H9 (cell line): ENCODE results near the gene SLC2A5. TPM values are rescaled to one million over a fixed set of nuclear protein-coding genes. Genes with fewer than 3 reads are reported as not detected.
A peak's percentile ranks its signal among the peaks of the same experiment; 100 is the strongest.

Experiments used
- DNase-seq: peaks from one replicate; pipeline ENCODE4 v3.0.0-alpha.2; 2017
- H2AFZ ChIP-seq: one replicate; pipeline ENCODE4 v1.6.1; 2013; ENCODE audit warnings: mild to moderate bottlenecking, low read length, control low read depth, moderate library complexity
- H2AK5ac ChIP-seq: 2 replicates; pipeline ENCODE4 v1.6.1; 2013; ENCODE audit warnings: low read length, control low read depth, mixed read lengths; ENCODE audit not compliant: insufficient read length
- H2BK120ac ChIP-seq: one replicate; pipeline ENCODE4 v1.6.1; 2013; ENCODE audit warnings: low read depth, mild to moderate bottlenecking, low read length, control low read depth, inconsistent platforms; ENCODE audit not compliant: poor library complexity, severe bottlenecking
- H2BK12ac ChIP-seq: 2 replicates; pipeline ENCODE4 v1.6.1; 2013; ENCODE audit warnings: low read length, control low read depth, mixed read lengths, low read depth; ENCODE audit not compliant: insufficient read length
- H2BK15ac ChIP-seq: 2 replicates; pipeline ENCODE4 v1.6.1; 2013; ENCODE audit warnings: low read depth, low read length, control low read depth
- H2BK20ac ChIP-seq: one replicate; pipeline ENCODE4 v1.6.1; 2013; ENCODE audit warnings: low read depth, mild to moderate bottlenecking, low read length, control low read depth, inconsistent platforms; ENCODE audit not compliant: poor library complexity, severe bottlenecking
- H2BK5ac ChIP-seq: 2 replicates; pipeline ENCODE4 v1.6.1; 2013; ENCODE audit warnings: low read length, control low read depth, mixed read lengths; ENCODE audit not compliant: insufficient read length
- H3K14ac ChIP-seq: 2 replicates; pipeline ENCODE4 v1.6.1; 2013; ENCODE audit warnings: low read length, control low read depth; ENCODE audit not compliant: insufficient read depth
- H3K18ac ChIP-seq: 2 replicates; pipeline ENCODE4 v1.6.1; 2013; ENCODE audit warnings: low read depth, mild to moderate bottlenecking, mixed read lengths, low read length, control low read depth; ENCODE audit not compliant: insufficient read length
- H3K23ac ChIP-seq: 2 replicates; pipeline ENCODE4 v1.6.1; 2013; ENCODE audit warnings: low read length, control low read depth, mixed read lengths, low read depth; ENCODE audit not compliant: insufficient read length
- H3K23me2 ChIP-seq: 2 replicates; pipeline ENCODE4 v1.6.1; 2013; ENCODE audit warnings: low read depth, mild to moderate bottlenecking, mixed read lengths, low read length, control low read depth; ENCODE audit not compliant: insufficient read length, poor library complexity, severe bottlenecking
- H3K27ac ChIP-seq: 2 replicates; pipeline ENCODE4 v1.5.1; 2013; ENCODE audit warnings: low read length, control low read depth, mixed read lengths, low read depth; ENCODE audit not compliant: insufficient read length
- H3K27me3 ChIP-seq: 2 replicates; pipeline ENCODE4 v1.6.1; 2013; ENCODE audit warnings: low read length, control low read depth, inconsistent platforms; ENCODE audit not compliant: insufficient read depth
- H3K4ac ChIP-seq: 2 replicates; pipeline ENCODE4 v1.6.1; 2013; ENCODE audit warnings: low read depth, mild to moderate bottlenecking, control low read depth, inconsistent platforms, low read length, moderate library complexity
- H3K4me1 ChIP-seq: 2 replicates; pipeline ENCODE4 v1.6.1; 2013; ENCODE audit warnings: low read length, control low read depth, inconsistent platforms; ENCODE audit not compliant: insufficient read depth
- H3K4me2 ChIP-seq: 2 replicates; pipeline ENCODE4 v1.6.1; 2013; ENCODE audit warnings: low read length, control low read depth, mixed read lengths; ENCODE audit not compliant: insufficient read length, insufficient read depth
- H3K56ac ChIP-seq: 2 replicates; pipeline ENCODE4 v1.6.1; 2013; ENCODE audit warnings: low read depth, mild to moderate bottlenecking, mixed read lengths, low read length, control low read depth; ENCODE audit not compliant: insufficient read length
- H3K79me1 ChIP-seq: 2 replicates; pipeline ENCODE4 v1.6.1; 2013; ENCODE audit warnings: low read depth, mild to moderate bottlenecking, moderate library complexity, low read length, control low read depth, inconsistent platforms; ENCODE audit not compliant: insufficient read depth, poor library complexity, severe bottlenecking
- H3K79me2 ChIP-seq: 2 replicates; pipeline ENCODE4 v1.6.1; 2013; ENCODE audit warnings: low read length, control low read depth, inconsistent platforms; ENCODE audit not compliant: insufficient read depth
- H3K9ac ChIP-seq: 2 replicates; pipeline ENCODE4 v1.6.1; 2013; ENCODE audit warnings: low read length, control low read depth, mixed read lengths; ENCODE audit not compliant: insufficient read length; ENCODE audit errors: extremely low read depth
- H3K9me3 ChIP-seq: one replicate; pipeline ENCODE4 v1.6.1; 2013; ENCODE audit warnings: low read depth, low read length, inconsistent platforms; ENCODE audit not compliant: control insufficient read depth
- H3T11ph ChIP-seq: one replicate; pipeline ENCODE4 v1.6.1; 2013; ENCODE audit warnings: mild to moderate bottlenecking, low read length, control low read depth, inconsistent platforms
- H4K20me1 ChIP-seq: one replicate; pipeline ENCODE4 v1.6.1; 2013; ENCODE audit not compliant: control insufficient read depth, insufficient read length, insufficient read depth
- H4K5ac ChIP-seq: 2 replicates; pipeline ENCODE4 v1.6.1; 2013; ENCODE audit warnings: low read depth, mild to moderate bottlenecking, mixed read lengths, low read length, control low read depth; ENCODE audit not compliant: insufficient read length
- H4K8ac ChIP-seq: replicated peaks from 2 replicates; pipeline ENCODE4 v1.6.1; 2013; ENCODE audit warnings: low read length, control low read depth, mixed read lengths, low read depth; ENCODE audit not compliant: insufficient read length
- H4K91ac ChIP-seq: 2 replicates; pipeline ENCODE4 v1.6.1; 2013; ENCODE audit warnings: low read depth, mild to moderate bottlenecking, moderate library complexity, mixed read lengths, low read length, control low read depth; ENCODE audit not compliant: insufficient read length
- H3K27ac Mint-ChIP-seq, 3 experiments: 2 replicates in 2 of 3; 3 replicates in 1 of 3; pipeline ENCODE4 v1.8.0; 2020 to 2021; ENCODE audit warnings: mixed read lengths in 3 of 3, mild to moderate bottlenecking in 1 of 3, moderate library complexity in 1 of 3
- H3K27me3 Mint-ChIP-seq: 2 replicates; pipeline ENCODE4 v1.8.0; 2021; ENCODE audit warnings: low read depth, mild to moderate bottlenecking, moderate library complexity, mixed read lengths
- H3K36me3 Mint-ChIP-seq, 3 experiments: 2 replicates in 2 of 3; 3 replicates in 1 of 3; pipeline ENCODE4 v1.8.0; 2020 to 2021; ENCODE audit warnings: low read depth in 3 of 3, mixed read lengths in 3 of 3; ENCODE audit not compliant: insufficient read depth in 1 of 3
- H3K4me1 Mint-ChIP-seq, 2 experiments: 2 replicates each; pipeline ENCODE4 v1.8.0; 2020; ENCODE audit warnings: mixed read lengths in 2 of 2
- H3K4me3 Mint-ChIP-seq, 2 experiments: 2 replicates in 1 of 2; 3 replicates in 1 of 2; pipeline ENCODE4 v1.8.0; 2020 to 2021; ENCODE audit warnings: mild to moderate bottlenecking in 2 of 2, mixed read lengths in 2 of 2, moderate library complexity in 1 of 2
- H3K9me3 Mint-ChIP-seq, 2 experiments: 2 replicates in 1 of 2; 3 replicates in 1 of 2; pipeline ENCODE4 v1.8.0; 2020; ENCODE audit warnings: mild to moderate bottlenecking in 2 of 2, mixed read lengths in 2 of 2, moderate library complexity in 1 of 2
- WGBS: extraction: QIAGEN DNeasy Blood & Tissue Kit; methylation state at CpG from one replicate; pipeline ENCODE4 v1.1.7; 2013; ENCODE audit warnings: missing lambda C conversion rate, low lambda C conversion rate, mixed read lengths; ENCODE audit not compliant: insufficient read length; ENCODE audit errors: extremely low coverage; 5-methylcytosine and 5-hydroxymethylcytosine counted together
- total RNA-seq: library from RNA; stranded (reverse); gene quantifications from 2 replicates; pipeline ENCODE4 v1.2.1, GENCODE V29; 2021
- TF ChIP-seq, protein P1 (sequence below): fragments of 200-600 bp; sonication (generic); conservative IDR thresholded peaks from 3 replicates; pipeline ENCODE4 v1.8.0; 2021; ENCODE audit warnings: antibody characterized with exemption, mild to moderate bottlenecking

The SLC2A5 gene
- total RNA-seq, 1 experiment from 2014 or later, result not detected

DNA sequence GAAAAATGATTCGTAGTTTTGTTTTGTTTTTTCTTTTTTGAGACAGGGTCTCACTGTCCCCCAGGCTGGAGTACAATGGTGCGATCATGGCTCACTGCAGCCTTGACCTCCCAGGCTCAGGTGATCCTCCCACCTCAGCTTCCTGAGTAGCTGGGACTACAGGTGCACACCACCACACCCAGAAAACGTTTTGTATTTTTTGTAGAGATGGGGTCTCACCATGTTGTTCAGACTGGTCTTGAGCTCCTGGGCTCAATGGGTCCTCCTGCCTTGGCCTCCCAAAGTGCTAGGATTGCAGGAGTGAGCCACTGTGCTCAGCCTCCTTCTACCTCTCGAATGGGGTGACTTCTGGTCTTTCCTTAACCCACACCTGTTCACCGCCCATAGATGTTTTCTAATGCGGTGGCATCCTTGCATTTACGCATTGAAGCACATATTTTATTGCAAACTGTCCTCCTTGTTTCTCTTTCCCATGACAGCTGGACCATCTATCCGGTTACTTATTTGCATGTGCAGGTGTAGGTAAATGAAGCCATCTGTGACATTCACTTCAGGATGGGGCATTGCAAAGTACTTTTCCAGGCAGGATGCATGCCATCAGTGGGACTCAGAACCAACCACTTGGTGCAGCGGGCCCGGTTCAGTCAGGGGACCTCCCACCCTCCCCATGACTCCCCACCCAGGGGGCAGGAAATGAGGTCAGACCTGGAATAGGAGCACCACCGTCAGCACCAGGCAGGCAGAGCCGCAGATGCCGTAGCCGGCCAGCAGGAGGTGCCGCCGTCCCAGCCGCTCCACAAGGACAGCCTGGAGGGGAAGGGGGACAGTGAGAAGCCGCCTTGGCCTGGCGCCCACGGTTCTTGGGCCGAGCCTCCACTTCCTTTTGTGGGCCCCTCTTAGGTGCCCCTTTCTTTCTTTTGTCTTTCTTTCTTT, 59.7 kb downstream of the SLC2A5 start:
- Histone ChIP-seq H2BK120ac (no peak overlapping the region), H3K9ac (no peak overlapping the region), H2BK15ac (no peak overlapping the region), H3K4ac (no peak overlapping the region), H3T11ph (no peak overlapping the region), H3K27ac (no peak overlapping the region), H3K79me2 (no peaks in the 10 kb centered on the region), H3K14ac (no peak overlapping the region), H2BK5ac (no peak overlapping the region), H2AFZ (no peak overlapping the region), H3K56ac (no peak overlapping the region), H3K18ac (no peak overlapping the region), H3K9me3 (no peaks in the 10 kb centered on the region), H3K4me1 (no peaks in the 10 kb centered on the region), H4K91ac (no peak overlapping the region), H4K5ac (no peak overlapping the region), H3K23me2 (no peaks in the 10 kb centered on the region), H2AK5ac (no peak overlapping the region), H3K23ac (no peak overlapping the region), H4K20me1 (no peaks in the 10 kb centered on the region), H2BK20ac (no peak overlapping the region), H4K8ac (no peak overlapping the region), H3K4me2 (no peak overlapping the region), H3K27me3 (no peaks in the 10 kb centered on the region), H2BK12ac (no peak overlapping the region), H3K79me1 (no peaks in the 10 kb centered on the region)
- peak; percentile 92 for DNase-seq
- Mint-ChIP-seq H3K36me3 (no peaks in the 10 kb centered on the region), H3K27me3 (peaks cover 2% of the 10 kb centered on the region), H3K4me1 (peaks cover 6 to 10% of the 10 kb centered on the region in 2 experiments; a peak in 3 of 4 replicates), H3K27ac (peak overlapping the region; percentile 45 to 99 (median 89); a peak in 5 of 7 replicates), H3K9me3 (no peaks in the 10 kb centered on the region; a peak in 1 of 5 replicates), H3K4me3 (no peak overlapping the region)
- TF ChIP-seq, protein P1, sequence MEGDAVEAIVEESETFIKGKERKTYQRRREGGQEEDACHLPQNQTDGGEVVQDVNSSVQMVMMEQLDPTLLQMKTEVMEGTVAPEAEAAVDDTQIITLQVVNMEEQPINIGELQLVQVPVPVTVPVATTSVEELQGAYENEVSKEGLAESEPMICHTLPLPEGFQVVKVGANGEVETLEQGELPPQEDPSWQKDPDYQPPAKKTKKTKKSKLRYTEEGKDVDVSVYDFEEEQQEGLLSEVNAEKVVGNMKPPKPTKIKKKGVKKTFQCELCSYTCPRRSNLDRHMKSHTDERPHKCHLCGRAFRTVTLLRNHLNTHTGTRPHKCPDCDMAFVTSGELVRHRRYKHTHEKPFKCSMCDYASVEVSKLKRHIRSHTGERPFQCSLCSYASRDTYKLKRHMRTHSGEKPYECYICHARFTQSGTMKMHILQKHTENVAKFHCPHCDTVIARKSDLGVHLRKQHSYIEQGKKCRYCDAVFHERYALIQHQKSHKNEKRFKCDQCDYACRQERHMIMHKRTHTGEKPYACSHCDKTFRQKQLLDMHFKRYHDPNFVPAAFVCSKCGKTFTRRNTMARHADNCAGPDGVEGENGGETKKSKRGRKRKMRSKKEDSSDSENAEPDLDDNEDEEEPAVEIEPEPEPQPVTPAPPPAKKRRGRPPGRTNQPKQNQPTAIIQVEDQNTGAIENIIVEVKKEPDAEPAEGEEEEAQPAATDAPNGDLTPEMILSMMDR, result peak; percentile 88
- WGBS, result no CpG with 5 or more reads among the region's 21 CpGs
